ENCODE measurements around the gene KCNE4. TPM values are rescaled to one million over a fixed set of nuclear protein-coding genes. Genes with fewer than 3 reads are reported as not detected.
A peak's percentile ranks its signal among the peaks of the same experiment; 100 is the strongest.

KCNE4 gene, protein sequence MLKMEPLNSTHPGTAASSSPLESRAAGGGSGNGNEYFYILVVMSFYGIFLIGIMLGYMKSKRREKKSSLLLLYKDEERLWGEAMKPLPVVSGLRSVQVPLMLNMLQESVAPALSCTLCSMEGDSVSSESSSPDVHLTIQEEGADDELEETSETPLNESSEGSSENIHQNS
- 0.71 TPM for total RNA-seq
- 2.1 TPM for polyA plus RNA-seq
- long read RNA-seq, donor 1 = 0 reads
- long read RNA-seq, donor 2 = 0 reads
- long read RNA-seq, donor 3, partial matches to known transcripts = 0 of 1 reads
- long read RNA-seq, donor 3, other reads (novel, unspliced or antisense) = 0 of 1 reads
- long read RNA-seq, donor 4 = 0 reads
- long read RNA-seq, donor 5 = 0 reads
- long read RNA-seq, donor 6 = 0 reads
- long read RNA-seq, donor 7 = 0 reads
- long read RNA-seq, donor 8 = 0 reads
- long read RNA-seq, donor 9 = 0 reads
- long read RNA-seq, donor 10 = 0 reads

GRCh38 chr2:223051693-223052289 is at the start of gene KCNE4:
TSS of gene KCNE4 (plus strand) at chr2:223052190. CDS start at chr2:223052831, 641 bp downstream.
- Histone ChIP-seq H3K27me3 (ENCODE audit: control insufficient read depth in 2 of 2, insufficient read depth in 1 of 2, low read length in 1 of 2) (no peaks in the 10 kb centered on the region), H3K9me3 (ENCODE audit: control insufficient read depth in 2 of 2, insufficient read depth in 1 of 2, low read length in 1 of 2) (no peaks in the 10 kb centered on the region), H3K27ac (ENCODE audit: low read depth in 1 of 2, low read length in 1 of 2) (no peak within 1 kb of the TSS), H3K4me1 (ENCODE audit: control insufficient read depth in 2 of 2, insufficient read depth in 2 of 2, low read length in 2 of 2) (peaks cover 0 to 4% of the 10 kb centered on the region in 2 donors), H3K4me3 (ENCODE audit: low read length in 2 of 2) (peak within 1 kb of the TSS in 1 of 2 donors; percentile 6), H3K36me3 (ENCODE audit: control insufficient read depth in 2 of 2, insufficient read depth in 2 of 2, low read length in 1 of 2) (no peaks in the 10 kb centered on the region)
- DNase-seq (ENCODE audit: low read depth in 6 of 9, low spot score in 9 of 9) = no peak
- 74% methylated on average over 19 of the region's 19 CpGs for WGBS

DNA sequence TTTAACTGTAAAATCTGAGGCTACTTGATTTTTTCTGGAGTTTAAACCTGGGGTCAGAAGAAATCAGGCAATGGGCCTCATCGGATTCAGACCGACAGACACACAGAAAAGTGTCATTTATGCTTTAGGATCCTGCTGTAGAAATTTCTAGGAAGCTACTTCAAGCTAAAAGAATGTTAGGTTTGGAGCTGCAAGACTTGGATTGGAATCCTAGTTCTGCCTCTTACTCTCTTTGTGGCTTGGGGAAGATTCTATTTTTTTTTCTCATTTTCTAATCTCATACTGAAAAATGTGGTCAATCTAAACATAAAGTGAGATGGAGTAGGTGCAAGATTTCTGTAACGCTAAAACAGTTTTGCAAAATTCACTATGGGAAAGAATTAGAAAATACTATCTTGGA is 48.8 kb upstream of the KCNE4 start:
- H3K27me3 ChIP-seq (ENCODE audit: control insufficient read depth in 2 of 2, insufficient read depth in 1 of 2, low read length in 1 of 2) = no peaks in the 10 kb centered on the region
- DNase-seq (ENCODE audit: low read depth in 6 of 9, low spot score in 9 of 9) = no peak
- 100% methylated on average over 3 of the region's 3 CpGs for WGBS

DNA sequence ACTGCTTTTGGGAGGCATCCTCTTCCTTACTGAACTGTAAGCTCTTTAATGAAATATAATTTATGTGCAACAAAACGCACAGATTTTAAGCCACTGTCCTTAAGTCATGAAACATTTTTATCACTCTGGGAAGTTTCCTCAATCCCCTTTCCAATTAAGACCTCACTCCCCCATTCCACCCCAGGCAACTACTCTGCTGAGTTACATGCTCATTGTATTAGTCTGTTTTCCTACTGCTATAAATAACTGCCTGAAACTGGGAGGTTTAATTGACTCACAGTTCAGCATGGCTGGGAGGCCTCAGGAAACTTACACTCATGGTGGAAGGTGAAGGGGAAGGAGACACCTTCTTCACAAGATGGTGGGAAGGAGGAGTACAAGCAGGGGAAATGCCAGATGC is 46.5 kb upstream of the KCNE4 start:
- DNase-seq (ENCODE audit: low read depth in 6 of 9, low spot score in 9 of 9) = no peak
- Histone ChIP-seq H3K36me3 (ENCODE audit: control insufficient read depth in 2 of 2, insufficient read depth in 2 of 2, low read length in 1 of 2) (no peaks in the 10 kb centered on the region), H3K4me3 (ENCODE audit: low read length in 2 of 2) (no peak overlapping the region), H3K9me3 (ENCODE audit: control insufficient read depth in 2 of 2, insufficient read depth in 1 of 2, low read length in 1 of 2) (no peaks in the 10 kb centered on the region), H3K4me1 (ENCODE audit: control insufficient read depth in 2 of 2, insufficient read depth in 2 of 2, low read length in 2 of 2) (no peaks in the 10 kb centered on the region), H3K27me3 (ENCODE audit: control insufficient read depth in 2 of 2, insufficient read depth in 1 of 2, low read length in 1 of 2) (no peaks in the 10 kb centered on the region), H3K27ac (ENCODE audit: low read depth in 1 of 2, low read length in 1 of 2) (no peak overlapping the region)
- 98% methylated on average over 1 of the region's 1 CpG for WGBS

More for the DNA sequence above, 48.8 kb upstream of the KCNE4 start:
- no peak overlapping the region for H3K4me3 ChIP-seq (ENCODE audit: low read length in 2 of 2)
- H3K27ac ChIP-seq (ENCODE audit: low read depth in 1 of 2, low read length in 1 of 2) = no peak overlapping the region
- no peaks in the 10 kb centered on the region for H3K4me1 ChIP-seq (ENCODE audit: control insufficient read depth in 2 of 2, insufficient read depth in 2 of 2, low read length in 2 of 2)
- H3K36me3 ChIP-seq (ENCODE audit: control insufficient read depth in 2 of 2, insufficient read depth in 2 of 2, low read length in 1 of 2) = no peaks in the 10 kb centered on the region
- H3K9me3 ChIP-seq (ENCODE audit: control insufficient read depth in 2 of 2, insufficient read depth in 1 of 2, low read length in 1 of 2) = no peaks in the 10 kb centered on the region

DNA sequence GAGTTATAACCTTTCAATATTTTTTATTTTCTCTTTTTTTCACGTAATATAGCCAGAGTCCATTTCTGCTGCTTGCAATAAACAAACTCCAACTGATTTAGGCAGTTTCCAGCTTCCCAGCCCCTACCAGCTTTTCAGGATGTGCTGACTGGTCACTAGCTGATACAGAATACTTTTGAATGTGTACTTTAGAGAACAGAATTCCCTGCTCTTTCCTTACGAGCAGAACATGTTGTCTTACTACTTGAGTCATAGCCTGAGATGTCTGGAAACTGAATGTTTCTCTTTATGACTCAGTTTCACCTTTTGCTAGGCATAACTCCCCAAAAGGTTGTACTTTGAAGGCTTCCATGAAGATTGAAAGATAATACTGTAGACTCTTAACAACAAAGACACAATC is 44.5 kb upstream of the KCNE4 start:
- H3K4me3 ChIP-seq (ENCODE audit: low read length in 2 of 2) = no peak overlapping the region
- DNase-seq (ENCODE audit: low read depth in 6 of 9, low spot score in 9 of 9) = no peak
- no peaks in the 10 kb centered on the region for H3K27me3 ChIP-seq (ENCODE audit: control insufficient read depth in 2 of 2, insufficient read depth in 1 of 2, low read length in 1 of 2)
- H3K9me3 ChIP-seq (ENCODE audit: control insufficient read depth in 2 of 2, insufficient read depth in 1 of 2, low read length in 1 of 2) = no peaks in the 10 kb centered on the region
- 88% methylated on average over 2 of the region's 2 CpGs for WGBS
- H3K4me1 ChIP-seq (ENCODE audit: control insufficient read depth in 2 of 2, insufficient read depth in 2 of 2, low read length in 2 of 2) = no peaks in the 10 kb centered on the region
- H3K27ac ChIP-seq (ENCODE audit: low read depth in 1 of 2, low read length in 1 of 2) = no peak overlapping the region
- H3K36me3 ChIP-seq (ENCODE audit: control insufficient read depth in 2 of 2, insufficient read depth in 2 of 2, low read length in 1 of 2) = no peaks in the 10 kb centered on the region

- no peaks in the 10 kb centered on the region for H3K27me3 ChIP-seq (ENCODE audit: control insufficient read depth in 2 of 2, insufficient read depth in 1 of 2, low read length in 1 of 2)
- no peaks in the 10 kb centered on the region for H3K9me3 ChIP-seq (ENCODE audit: control insufficient read depth in 2 of 2, insufficient read depth in 1 of 2, low read length in 1 of 2)
- WGBS = 71% methylated on average over 6 of the region's 6 CpGs
- H3K36me3 ChIP-seq (ENCODE audit: control insufficient read depth in 2 of 2, insufficient read depth in 2 of 2, low read length in 1 of 2) = no peaks in the 10 kb centered on the region
- no peak for DNase-seq (ENCODE audit: low read depth in 6 of 9, low spot score in 9 of 9)
- no peak overlapping the region for H3K27ac ChIP-seq (ENCODE audit: low read depth in 1 of 2, low read length in 1 of 2)
- H3K4me3 ChIP-seq (ENCODE audit: low read length in 2 of 2) = no peak overlapping the region
- no peaks in the 10 kb centered on the region for H3K4me1 ChIP-seq (ENCODE audit: control insufficient read depth in 2 of 2, insufficient read depth in 2 of 2, low read length in 2 of 2)
Observed at GRCh38 chr2:223008162-223008561, 43.8 kb upstream of the KCNE4 start.

GRCh38 chr2:223008956-223009355 is 43.0 kb upstream of the KCNE4 start:
- DNase-seq (ENCODE audit: low read depth in 6 of 9, low spot score in 9 of 9) = no peak
- H3K27me3 ChIP-seq (ENCODE audit: control insufficient read depth in 2 of 2, insufficient read depth in 1 of 2, low read length in 1 of 2) = no peaks in the 10 kb centered on the region
- H3K9me3 ChIP-seq (ENCODE audit: control insufficient read depth in 2 of 2, insufficient read depth in 1 of 2, low read length in 1 of 2) = no peaks in the 10 kb centered on the region
- 89% methylated on average over 1 of the region's 1 CpG for WGBS
- no peak overlapping the region for H3K27ac ChIP-seq (ENCODE audit: low read depth in 1 of 2, low read length in 1 of 2)
- no peaks in the 10 kb centered on the region for H3K4me1 ChIP-seq (ENCODE audit: control insufficient read depth in 2 of 2, insufficient read depth in 2 of 2, low read length in 2 of 2)
- H3K4me3 ChIP-seq (ENCODE audit: low read length in 2 of 2) = no peak overlapping the region
- no peaks in the 10 kb centered on the region for H3K36me3 ChIP-seq (ENCODE audit: control insufficient read depth in 2 of 2, insufficient read depth in 2 of 2, low read length in 1 of 2)

DNA sequence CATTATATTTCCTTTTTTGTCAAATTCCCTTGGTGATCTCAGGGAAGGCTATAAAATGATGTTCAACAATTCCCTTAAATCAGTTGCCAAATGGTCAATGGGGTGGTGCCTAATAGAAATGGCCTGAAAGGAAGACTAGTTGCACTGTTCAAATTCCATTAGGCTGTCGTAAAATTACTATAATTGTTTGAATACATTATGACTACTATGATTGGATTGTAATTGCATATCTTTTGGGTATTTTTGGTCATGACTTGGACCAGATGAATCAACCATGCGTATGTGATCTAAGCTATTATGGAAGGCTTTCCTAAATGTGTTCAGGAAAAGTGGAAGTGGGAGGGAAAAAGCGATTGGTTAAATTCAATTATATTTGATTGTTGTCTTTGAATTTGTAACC is 41.3 kb upstream of the KCNE4 start:
- no peak for DNase-seq (ENCODE audit: low read depth in 6 of 9, low spot score in 9 of 9)
- no peaks in the 10 kb centered on the region for H3K27me3 ChIP-seq (ENCODE audit: control insufficient read depth in 2 of 2, insufficient read depth in 1 of 2, low read length in 1 of 2)
- 96% methylated on average over 3 of the region's 3 CpGs for WGBS

DNA sequence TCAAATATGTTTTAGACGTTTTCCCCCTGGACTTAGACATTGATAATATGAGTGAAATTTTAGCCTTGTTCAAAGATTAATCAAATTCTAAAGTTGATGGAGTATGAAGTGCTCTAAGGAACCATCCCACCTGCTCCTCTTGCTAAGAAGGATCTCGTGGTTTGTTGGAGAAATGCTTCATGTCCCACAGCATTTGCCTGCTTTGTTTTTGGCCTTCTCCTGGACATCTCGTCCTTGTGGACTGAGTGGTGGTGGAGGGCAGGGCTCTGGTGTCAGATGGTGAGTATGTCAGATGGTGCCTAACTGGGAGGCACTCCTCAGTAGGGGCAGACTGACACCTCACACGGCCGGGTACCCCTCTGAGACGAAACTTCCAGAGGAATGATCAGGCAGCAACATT is 39.7 kb upstream of the KCNE4 start:
- Histone ChIP-seq H3K27ac (ENCODE audit: low read depth in 1 of 2, low read length in 1 of 2) (no peak overlapping the region), H3K36me3 (ENCODE audit: control insufficient read depth in 2 of 2, insufficient read depth in 2 of 2, low read length in 1 of 2) (no peaks in the 10 kb centered on the region), H3K4me1 (ENCODE audit: control insufficient read depth in 2 of 2, insufficient read depth in 2 of 2, low read length in 2 of 2) (no peaks in the 10 kb centered on the region), H3K4me3 (ENCODE audit: low read length in 2 of 2) (no peak overlapping the region), H3K9me3 (ENCODE audit: control insufficient read depth in 2 of 2, insufficient read depth in 1 of 2, low read length in 1 of 2) (no peaks in the 10 kb centered on the region), H3K27me3 (ENCODE audit: control insufficient read depth in 2 of 2, insufficient read depth in 1 of 2, low read length in 1 of 2) (no peaks in the 10 kb centered on the region)
- 75% methylated on average over 6 of the region's 6 CpGs for WGBS
- no peak for DNase-seq (ENCODE audit: low read depth in 6 of 9, low spot score in 9 of 9)

More for the DNA sequence above, 41.3 kb upstream of the KCNE4 start:
- Histone ChIP-seq H3K27ac (ENCODE audit: low read depth in 1 of 2, low read length in 1 of 2) (no peak overlapping the region), H3K4me1 (ENCODE audit: control insufficient read depth in 2 of 2, insufficient read depth in 2 of 2, low read length in 2 of 2) (no peaks in the 10 kb centered on the region), H3K4me3 (ENCODE audit: low read length in 2 of 2) (no peak overlapping the region), H3K9me3 (ENCODE audit: control insufficient read depth in 2 of 2, insufficient read depth in 1 of 2, low read length in 1 of 2) (no peaks in the 10 kb centered on the region), H3K36me3 (ENCODE audit: control insufficient read depth in 2 of 2, insufficient read depth in 2 of 2, low read length in 1 of 2) (no peaks in the 10 kb centered on the region)

DNA sequence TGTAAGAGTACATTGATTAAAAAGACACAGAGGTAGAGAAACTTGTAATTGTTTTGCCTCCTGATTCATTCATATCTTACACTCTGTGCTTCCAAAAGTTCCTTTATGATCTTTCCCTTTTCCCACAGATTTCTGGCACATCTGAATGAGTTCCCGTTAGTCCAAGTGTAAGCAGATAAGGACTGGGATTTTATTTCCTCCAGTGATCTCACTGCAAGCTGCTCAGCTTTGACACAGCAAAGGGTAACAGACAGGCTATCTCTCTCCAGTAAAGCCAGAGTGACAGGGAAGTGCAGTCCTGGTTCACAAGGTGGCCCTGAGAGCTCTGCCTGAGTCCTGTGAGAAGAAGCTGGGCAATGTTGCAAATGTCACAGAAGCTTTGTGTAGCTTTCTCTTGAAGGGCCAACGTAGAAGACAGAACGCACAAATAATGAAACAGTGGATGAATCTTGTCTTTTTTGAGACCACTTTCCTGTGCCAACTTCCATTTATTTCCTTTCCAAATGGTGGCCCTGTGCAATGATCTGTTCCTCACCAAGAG is 32.5 kb upstream of the KCNE4 start:
- Histone ChIP-seq H3K27me3 (ENCODE audit: control insufficient read depth in 2 of 2, insufficient read depth in 1 of 2, low read length in 1 of 2) (no peaks in the 10 kb centered on the region), H3K36me3 (ENCODE audit: control insufficient read depth in 2 of 2, insufficient read depth in 2 of 2, low read length in 1 of 2) (no peaks in the 10 kb centered on the region), H3K27ac (ENCODE audit: low read depth in 1 of 2, low read length in 1 of 2) (no peak overlapping the region), H3K4me3 (ENCODE audit: low read length in 2 of 2) (no peak overlapping the region), H3K4me1 (ENCODE audit: control insufficient read depth in 2 of 2, insufficient read depth in 2 of 2, low read length in 2 of 2) (no peaks in the 10 kb centered on the region), H3K9me3 (ENCODE audit: control insufficient read depth in 2 of 2, insufficient read depth in 1 of 2, low read length in 1 of 2) (no peaks in the 10 kb centered on the region)
- no peak for DNase-seq (ENCODE audit: low read depth in 6 of 9, low spot score in 9 of 9)
- WGBS = 92% methylated on average over 3 of the region's 3 CpGs
